Fibroblast of skin of right quadriceps (primary cell): Measurements from ENCODE around the gene TMEM88.

Experiments
- DNase-seq: peaks from one replicate; pipeline ENCODE4 v3.0.0-alpha.2; 2013

The TMEM88 gene

DNA sequence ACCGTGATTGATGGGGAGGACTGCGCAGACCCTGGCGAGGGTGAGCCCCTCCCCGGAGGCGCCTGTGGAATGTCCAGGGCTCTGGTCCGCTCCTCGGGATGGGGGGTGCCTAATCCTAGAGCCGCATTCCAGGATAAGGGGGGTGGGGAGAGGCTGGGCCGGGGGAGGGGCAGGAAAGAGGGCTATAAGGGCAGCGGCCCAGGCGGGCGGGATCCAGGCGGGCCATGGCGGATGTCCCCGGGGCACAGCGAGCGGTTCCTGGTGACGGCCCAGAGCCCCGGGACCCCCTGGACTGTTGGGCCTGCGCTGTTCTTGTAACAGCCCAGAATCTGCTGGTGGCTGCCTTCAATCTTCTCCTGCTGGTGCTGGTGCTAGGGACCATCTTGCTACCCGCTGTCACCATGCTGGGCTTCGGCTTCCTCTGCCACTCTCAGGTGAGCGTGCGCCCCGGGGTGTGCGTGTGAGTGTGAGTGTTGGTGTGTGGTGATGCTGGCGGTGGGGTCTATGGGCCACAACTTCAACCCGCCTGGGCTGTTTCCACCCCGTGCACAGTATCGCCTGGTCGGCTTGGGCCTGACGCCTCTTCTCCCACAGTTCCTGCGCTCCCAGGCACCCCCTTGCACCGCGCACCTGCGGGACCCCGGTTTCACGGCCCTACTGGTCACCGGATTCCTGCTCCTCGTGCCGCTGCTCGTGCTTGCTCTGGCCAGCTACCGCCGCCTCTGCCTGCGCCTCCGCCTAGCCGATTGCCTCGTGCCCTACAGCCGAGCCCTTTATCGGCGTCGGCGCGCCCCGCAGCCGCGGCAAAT is at the start of gene TMEM88:
Gene TMEM88 (plus strand): TSS at position 216 of the 809 bp plus-strand sequence. CDS start 9 bp downstream, at position 225.
- DNase-seq: no peak

DNA sequence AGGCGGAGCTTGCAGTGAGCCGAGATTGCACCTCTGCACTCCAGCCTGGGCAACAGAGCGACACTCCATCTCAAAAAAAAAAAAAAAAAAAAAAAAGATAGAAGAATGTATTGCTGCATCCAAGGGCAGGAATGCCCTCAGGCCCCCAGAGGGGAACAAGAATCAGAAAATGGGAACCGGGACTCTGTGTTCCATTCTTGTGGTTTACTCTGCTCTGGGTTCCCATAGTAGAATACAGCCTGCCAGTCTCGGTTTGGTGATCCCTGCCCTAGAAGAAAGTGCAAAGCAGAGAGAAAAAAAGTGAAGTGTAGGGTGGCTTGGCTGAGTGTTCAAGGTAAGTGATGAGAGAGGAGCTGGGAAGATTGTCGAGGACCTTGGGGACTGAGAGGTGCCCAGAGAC is 48.3 kb upstream of the TMEM88 start:
- DNase-seq: no peak

DNA sequence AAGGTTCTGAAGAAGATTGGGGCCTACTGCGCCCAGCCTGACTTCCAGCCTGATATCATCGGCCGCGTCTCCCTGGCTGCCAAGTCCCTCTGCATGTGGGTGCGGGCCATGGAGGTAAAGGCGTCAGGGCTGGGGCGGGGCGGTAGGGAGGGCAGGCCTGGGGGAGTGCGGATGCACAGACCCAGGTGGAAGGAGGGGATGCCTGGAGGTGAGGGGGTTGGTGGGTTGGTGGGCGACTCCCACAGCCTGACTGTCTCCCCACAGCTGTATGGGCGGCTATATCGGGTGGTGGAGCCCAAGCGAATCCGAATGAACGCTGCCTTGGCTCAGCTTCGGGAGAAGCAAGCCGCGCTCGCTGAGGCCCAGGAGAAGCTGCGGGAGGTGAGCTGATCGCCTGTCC is 47.7 kb upstream of the TMEM88 start:
- DNase-seq: no peak

DNA sequence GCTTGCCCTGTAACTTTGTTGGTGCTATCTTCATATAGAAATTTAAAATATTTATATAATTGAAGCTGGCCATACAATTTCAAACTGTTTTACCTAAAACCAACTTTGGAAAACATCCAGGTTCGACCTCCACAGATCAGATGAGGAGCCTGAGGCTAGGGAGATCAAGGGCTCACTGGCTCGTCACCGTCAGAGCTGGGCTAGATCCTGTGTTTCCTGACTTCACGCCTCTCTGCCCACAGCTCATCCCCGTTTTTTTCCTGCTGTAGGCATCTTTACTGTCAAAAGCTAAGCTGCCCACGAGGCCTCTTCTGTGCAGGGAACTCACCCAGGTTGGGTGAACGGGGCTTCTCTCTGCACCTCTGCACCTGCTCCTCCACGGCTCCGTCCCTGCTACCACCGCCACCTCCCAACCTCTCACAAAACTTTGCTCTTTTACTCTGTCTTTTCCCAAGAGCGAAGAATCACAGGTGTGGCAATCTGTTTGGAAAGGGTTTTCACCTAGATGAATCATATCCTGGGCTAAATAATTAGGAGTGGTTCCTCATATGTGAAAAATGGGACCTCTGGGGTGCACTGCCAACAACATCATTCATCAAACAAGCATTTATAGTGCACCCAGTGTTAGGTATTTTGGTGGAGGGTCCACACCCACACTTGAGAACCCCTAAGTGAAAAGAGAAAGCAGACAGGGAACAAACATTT is 45.6 kb upstream of the TMEM88 start:
- no peak for DNase-seq

DNA sequence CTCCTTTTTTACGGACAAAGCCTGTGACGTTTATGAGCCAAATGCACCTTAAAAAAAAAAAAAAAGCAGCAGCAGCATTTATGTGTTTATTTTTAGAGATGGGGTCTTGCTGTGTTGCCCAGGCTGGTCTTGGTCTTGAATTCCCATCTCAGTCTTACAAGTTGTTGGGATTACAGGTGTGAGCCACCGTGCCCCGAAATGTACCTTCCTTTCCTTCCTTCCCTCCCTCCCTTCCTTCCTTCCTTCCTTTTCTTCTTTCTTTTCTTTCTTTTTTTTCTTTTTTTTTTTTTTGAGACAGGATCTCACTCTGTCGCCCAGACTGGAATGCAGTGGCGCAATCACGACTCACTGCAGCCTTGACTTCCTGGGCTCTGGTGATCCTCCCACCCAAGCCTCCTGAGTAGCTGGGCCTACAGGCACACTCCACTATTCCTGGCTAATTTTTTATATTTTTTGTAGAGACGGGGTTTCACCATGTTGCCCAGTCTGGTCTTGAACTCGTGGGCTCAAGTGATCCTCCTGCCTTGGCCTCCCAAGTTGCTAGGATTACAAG is 45.0 kb upstream of the TMEM88 start:
- peak; percentile 38 for DNase-seq

DNA sequence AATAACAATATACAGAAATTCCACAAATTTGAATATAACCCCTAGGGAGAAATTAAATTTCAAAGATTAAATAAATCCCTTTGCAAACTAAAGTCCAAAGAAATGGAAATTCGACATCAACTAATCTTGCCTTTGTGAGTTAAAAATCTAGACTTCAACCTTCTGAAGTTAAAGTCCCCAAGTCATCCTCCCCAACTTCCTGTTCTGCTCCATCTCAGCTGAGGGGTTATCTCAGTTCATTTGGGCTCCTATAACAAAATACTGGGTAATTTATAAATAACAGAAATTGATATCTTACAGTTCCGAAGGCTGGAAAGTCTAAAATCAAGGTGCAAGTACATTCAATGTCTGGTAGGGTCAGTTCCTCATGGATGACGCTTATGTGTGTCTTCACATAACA is 43.6 kb upstream of the TMEM88 start:
- DNase-seq: no peak

GRCh38 chr17:7814969-7815368 is 39.9 kb upstream of the TMEM88 start:
- no peak for DNase-seq

DNA sequence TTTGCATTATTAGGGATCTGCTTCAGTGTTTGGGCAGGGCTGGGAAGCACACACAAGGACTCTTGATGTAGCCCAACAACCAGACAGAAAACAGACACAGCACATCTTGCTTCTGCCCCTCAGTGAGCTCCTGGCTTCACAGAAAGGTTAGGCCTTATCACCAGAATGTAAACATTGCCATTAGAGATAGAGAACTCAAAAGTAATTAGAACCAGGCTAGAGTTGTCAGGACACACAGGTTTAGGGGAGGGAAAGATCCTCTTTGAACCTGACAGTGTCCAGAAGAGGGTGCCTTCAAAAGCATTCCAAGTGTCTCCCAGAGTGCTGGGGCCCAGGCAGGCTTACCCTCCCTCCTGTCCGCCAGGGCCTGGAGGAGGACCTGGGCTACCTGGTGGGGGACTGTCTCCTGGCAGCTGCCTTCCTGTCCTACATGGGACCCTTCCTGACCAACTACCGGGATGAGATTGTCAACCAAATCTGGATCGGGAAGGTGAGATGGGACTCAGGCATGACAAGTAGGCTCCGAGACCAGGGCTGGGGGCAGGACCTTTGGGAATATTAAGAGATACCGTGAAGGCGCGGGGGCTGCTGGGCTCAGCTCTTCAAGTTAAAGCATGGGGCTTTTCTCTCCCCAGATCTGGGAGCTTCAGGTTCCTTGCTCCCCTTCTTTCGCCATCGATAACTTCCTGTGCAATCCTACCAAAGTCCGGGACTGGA is 37.8 kb upstream of the TMEM88 start:
- no peak for DNase-seq

- no peak for DNase-seq
Observed at GRCh38 chr17:7817643-7817964, 37.3 kb upstream of the TMEM88 start.

DNA sequence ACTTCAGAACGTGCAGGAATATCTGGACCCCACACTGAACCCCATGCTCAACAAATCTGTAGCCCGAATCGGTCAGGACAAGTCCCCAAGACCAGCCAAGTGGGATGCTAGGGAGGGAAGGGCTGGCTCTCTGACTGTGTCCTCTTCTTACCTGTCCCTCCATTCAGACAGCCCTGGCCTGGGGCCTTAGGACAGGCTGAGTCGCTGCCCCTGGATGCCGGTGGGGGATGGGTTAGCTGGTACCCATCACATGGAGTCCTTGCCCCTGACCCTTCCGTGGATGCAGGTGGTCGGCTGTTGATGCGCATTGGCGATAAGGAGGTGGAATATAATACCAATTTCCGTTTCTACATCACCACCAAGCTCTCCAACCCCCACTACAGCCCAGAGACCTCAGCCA is 36.8 kb upstream of the TMEM88 start:
- DNase-seq: no peak

GRCh38 chr17:7818746-7819645 is 35.9 kb upstream of the TMEM88 start:
- DNase-seq: no peak

GRCh38 chr17:7820231-7820630 is 34.6 kb upstream of the TMEM88 start:
- DNase-seq: no peak

GRCh38 chr17:7822126-7822525 is 32.7 kb upstream of the TMEM88 start:
- DNase-seq: no peak

- no peak for DNase-seq
Observed at GRCh38 chr17:7823581-7824001, 31.3 kb upstream of the TMEM88 start.

GRCh38 chr17:7824021-7824924 is 30.6 kb upstream of the TMEM88 start:
- DNase-seq: no peak

GRCh38 chr17:7825206-7825990 is 29.5 kb upstream of the TMEM88 start:
- DNase-seq: no peak

GRCh38 chr17:7830616-7831015 is 24.2 kb upstream of the TMEM88 start:
- DNase-seq: no peak

GRCh38 chr17:7831233-7831632 is 23.6 kb upstream of the TMEM88 start:
- no peak for DNase-seq

DNA sequence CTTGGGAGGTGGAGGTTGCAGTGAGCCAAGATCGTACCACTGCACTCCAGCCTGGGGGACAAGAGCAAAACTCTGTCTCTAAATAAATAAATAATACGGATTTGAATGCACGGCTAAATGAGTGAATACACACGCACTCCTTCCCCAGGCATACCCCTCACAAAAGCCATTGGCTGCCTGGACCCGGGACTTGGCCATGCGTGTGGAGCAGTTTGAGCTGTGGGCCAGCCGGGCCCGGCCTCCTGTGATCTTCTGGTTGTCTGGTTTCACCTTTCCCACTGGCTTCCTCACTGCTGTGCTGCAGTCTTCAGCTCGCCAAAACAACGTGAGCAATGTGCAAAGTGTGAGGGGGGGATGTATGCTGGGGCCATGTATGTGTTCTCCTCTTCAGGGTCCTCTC is 22.4 kb upstream of the TMEM88 start:
- no peak for DNase-seq

- DNase-seq: no peak
Observed at GRCh38 chr17:7833011-7833794, 21.7 kb upstream of the TMEM88 start.
